ENCODE measurements around the gene SPDEF.

The SPDEF gene

DNA sequence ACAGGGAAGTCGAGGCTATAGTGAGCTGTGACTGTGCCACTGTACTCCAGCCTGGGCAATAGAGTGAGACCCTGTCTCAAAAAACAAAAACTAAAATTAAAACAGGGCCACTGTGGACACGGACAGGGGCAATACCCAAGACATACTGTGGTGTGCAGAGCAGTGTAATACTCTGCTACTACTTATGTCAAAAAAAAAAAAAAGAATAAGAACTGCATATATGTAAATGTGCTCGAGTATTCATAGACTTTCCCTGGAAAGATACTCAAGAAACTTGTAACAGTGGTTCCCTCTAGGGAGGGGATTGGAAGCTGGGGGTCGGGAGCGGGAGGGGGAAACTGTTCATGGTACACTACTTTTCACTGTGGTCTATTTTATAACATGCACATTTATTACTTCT, 15.9 kb downstream of the SPDEF start:
- WGBS: 57% methylated on average over 2 of the region's 5 CpGs
- no peak overlapping the region for H2BK12ac ChIP-seq (ENCODE audit: low read length in 2 of 2)

DNA sequence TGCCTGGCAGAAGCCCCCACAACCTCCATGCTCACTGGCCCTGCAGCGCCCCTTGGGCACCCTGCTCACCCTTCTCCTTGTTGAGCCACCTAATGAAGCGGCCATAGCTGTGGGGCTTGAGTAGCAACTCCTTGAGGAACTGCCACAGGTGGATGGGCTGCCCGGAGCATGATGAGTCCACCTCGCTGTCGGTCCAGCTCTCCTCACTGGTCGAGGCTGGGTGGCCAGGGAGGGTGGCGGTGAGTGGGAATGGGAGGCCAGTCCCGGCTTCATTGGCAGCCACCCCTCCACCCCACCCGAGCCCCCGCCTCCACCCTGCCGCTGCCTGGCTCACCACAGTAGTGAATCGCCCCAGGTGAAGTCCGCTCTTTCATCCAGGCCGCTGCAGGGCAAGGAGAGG, 16.9 kb downstream of the SPDEF start:
- DNase-seq: no peak
- H3K18ac ChIP-seq (ENCODE audit: low read depth in 1 of 2, low read length in 2 of 2): no peak overlapping the region
- WGBS: 84% methylated on average over 10 of the region's 14 CpGs
- H2BK5ac ChIP-seq (ENCODE audit: low read depth, low read length, poor library complexity, severe bottlenecking): no peak overlapping the region
- H3K4me1 ChIP-seq (ENCODE audit: control insufficient read depth, insufficient read depth, low read depth, low read length): peaks cover 13% of the 10 kb centered on the region
- peaks cover 0 to 19% of the 10 kb centered on the region in 2 experiments for H3K27me3 ChIP-seq (ENCODE audit: control insufficient read depth in 1 of 2, insufficient read depth in 1 of 2, low read length in 2 of 2)
- H4K8ac ChIP-seq (ENCODE audit: low read length): no peak overlapping the region
- H2BK120ac ChIP-seq (ENCODE audit: low read depth, low read length): no peak overlapping the region
- H2AFZ ChIP-seq (ENCODE audit: low read depth, low read length): no peak overlapping the region
- H3K79me1 ChIP-seq (replicated peaks; ENCODE audit: low read length, poor library complexity, severe bottlenecking): no peaks in the 10 kb centered on the region
- H2BK15ac ChIP-seq (ENCODE audit: low read depth, poor library complexity, severe bottlenecking): no peak overlapping the region
- no peaks in the 10 kb centered on the region for H3K9me3 ChIP-seq (ENCODE audit: control insufficient read depth, low read length)
- H3K36me3 ChIP-seq (ENCODE audit: control insufficient read depth in 1 of 2, insufficient read depth in 2 of 2, low read depth in 1 of 2, low read length in 2 of 2): no peaks in the 10 kb centered on the region
- no peak overlapping the region for H3K14ac ChIP-seq (ENCODE audit: low read length in 2 of 2)
- no peak overlapping the region for H3K4ac ChIP-seq (ENCODE audit: low read depth in 1 of 2, low read length in 2 of 2)
- H3K27ac ChIP-seq (ENCODE audit: low read length, poor library complexity, severe bottlenecking): no peak overlapping the region
- H3K9ac ChIP-seq (ENCODE audit: low read length): no peak overlapping the region
- H3K23ac ChIP-seq (ENCODE audit: low read length in 2 of 2): no peak overlapping the region
- no peak overlapping the region for H2BK12ac ChIP-seq (ENCODE audit: low read length in 2 of 2)
- no peak overlapping the region for H4K91ac ChIP-seq (ENCODE audit: low read length)
- H2AK5ac ChIP-seq (ENCODE audit: low read length, severe bottlenecking): no peak overlapping the region
- H3K4me3 ChIP-seq (ENCODE audit: insufficient read depth in 1 of 2, low read depth in 1 of 2, low read length in 2 of 2): no peak overlapping the region
- H3K4me2 ChIP-seq (ENCODE audit: low read length, poor library complexity, severe bottlenecking): no peak overlapping the region

More for the DNA sequence above, 15.9 kb downstream of the SPDEF start:
- Histone ChIP-seq H3K79me1 (replicated peaks; ENCODE audit: low read length, poor library complexity, severe bottlenecking) (no peaks in the 10 kb centered on the region), H3K23ac (ENCODE audit: low read length in 2 of 2) (no peak overlapping the region), H3K4me3 (ENCODE audit: insufficient read depth in 1 of 2, low read depth in 1 of 2, low read length in 2 of 2) (no peak overlapping the region), H3K14ac (ENCODE audit: low read length in 2 of 2) (no peak overlapping the region), H3K27ac (ENCODE audit: low read length, poor library complexity, severe bottlenecking) (no peak overlapping the region), H4K8ac (ENCODE audit: low read length) (no peak overlapping the region), H3K4me1 (ENCODE audit: control insufficient read depth, insufficient read depth, low read depth, low read length) (peaks cover 16% of the 10 kb centered on the region), H3K27me3 (ENCODE audit: control insufficient read depth in 1 of 2, insufficient read depth in 1 of 2, low read length in 2 of 2) (peaks cover 0 to 19% of the 10 kb centered on the region in 2 experiments), H3K4me2 (ENCODE audit: low read length, poor library complexity, severe bottlenecking) (no peak overlapping the region), H2AK5ac (ENCODE audit: low read length, severe bottlenecking) (no peak overlapping the region), H3K18ac (ENCODE audit: low read depth in 1 of 2, low read length in 2 of 2) (no peak overlapping the region), H4K91ac (ENCODE audit: low read length) (no peak overlapping the region), H2AFZ (ENCODE audit: low read depth, low read length) (no peak overlapping the region), H2BK120ac (ENCODE audit: low read depth, low read length) (no peak overlapping the region), H3K4ac (ENCODE audit: low read depth in 1 of 2, low read length in 2 of 2) (no peak overlapping the region), H3K9me3 (ENCODE audit: control insufficient read depth, low read length) (no peaks in the 10 kb centered on the region), H2BK5ac (ENCODE audit: low read depth, low read length, poor library complexity, severe bottlenecking) (no peak overlapping the region), H3K36me3 (ENCODE audit: control insufficient read depth in 1 of 2, insufficient read depth in 2 of 2, low read depth in 1 of 2, low read length in 2 of 2) (no peaks in the 10 kb centered on the region), H3K9ac (ENCODE audit: low read length) (no peak overlapping the region), H2BK15ac (ENCODE audit: low read depth, poor library complexity, severe bottlenecking) (no peak overlapping the region)
- no peak for DNase-seq

DNA sequence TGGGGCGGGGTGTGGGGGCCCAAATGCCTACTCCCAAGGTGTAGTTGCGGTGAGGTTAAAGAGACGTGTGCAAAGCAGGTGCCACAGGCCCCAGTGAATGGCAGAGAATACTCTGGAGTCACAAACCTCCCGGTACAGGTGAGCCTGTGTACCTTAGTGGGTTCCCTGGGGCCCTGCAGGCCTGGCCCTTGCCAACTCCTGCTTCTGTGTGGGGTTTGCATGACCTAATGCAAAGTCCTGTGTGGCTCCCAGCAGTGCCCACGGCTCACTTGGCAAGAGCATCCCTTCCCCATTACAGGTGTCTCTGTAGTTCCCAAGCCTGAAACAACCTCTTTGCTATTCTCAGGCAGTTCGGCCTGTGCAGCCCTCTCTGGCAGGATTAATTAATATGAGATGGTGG, 17.5 kb downstream of the SPDEF start:
- Histone ChIP-seq H3K4me2 (ENCODE audit: low read length, poor library complexity, severe bottlenecking) (no peak overlapping the region), H3K23ac (ENCODE audit: low read length in 2 of 2) (no peak overlapping the region), H4K8ac (ENCODE audit: low read length) (no peak overlapping the region), H3K9me3 (ENCODE audit: control insufficient read depth, low read length) (no peaks in the 10 kb centered on the region), H3K27me3 (ENCODE audit: control insufficient read depth in 1 of 2, insufficient read depth in 1 of 2, low read length in 2 of 2) (peaks cover 0 to 23% of the 10 kb centered on the region in 2 experiments), H3K4ac (ENCODE audit: low read depth in 1 of 2, low read length in 2 of 2) (no peak overlapping the region), H2BK5ac (ENCODE audit: low read depth, low read length, poor library complexity, severe bottlenecking) (no peak overlapping the region), H3K27ac (ENCODE audit: low read length, poor library complexity, severe bottlenecking) (no peak overlapping the region), H3K79me1 (replicated peaks; ENCODE audit: low read length, poor library complexity, severe bottlenecking) (no peaks in the 10 kb centered on the region), H2BK120ac (ENCODE audit: low read depth, low read length) (no peak overlapping the region), H2BK15ac (ENCODE audit: low read depth, poor library complexity, severe bottlenecking) (no peak overlapping the region), H3K14ac (ENCODE audit: low read length in 2 of 2) (no peak overlapping the region), H2AFZ (ENCODE audit: low read depth, low read length) (no peak overlapping the region), H3K4me1 (ENCODE audit: control insufficient read depth, insufficient read depth, low read depth, low read length) (peaks cover 7% of the 10 kb centered on the region), H3K4me3 (ENCODE audit: insufficient read depth in 1 of 2, low read depth in 1 of 2, low read length in 2 of 2) (no peak overlapping the region), H3K9ac (ENCODE audit: low read length) (no peak overlapping the region), H3K18ac (ENCODE audit: low read depth in 1 of 2, low read length in 2 of 2) (no peak overlapping the region), H4K91ac (ENCODE audit: low read length) (no peak overlapping the region), H2AK5ac (ENCODE audit: low read length, severe bottlenecking) (no peak overlapping the region), H2BK12ac (ENCODE audit: low read length in 2 of 2) (no peak overlapping the region), H3K36me3 (ENCODE audit: control insufficient read depth in 1 of 2, insufficient read depth in 2 of 2, low read depth in 1 of 2, low read length in 2 of 2) (no peaks in the 10 kb centered on the region)
- WGBS: 93% methylated on average over 6 of the region's 6 CpGs
- DNase-seq: no peak

DNA sequence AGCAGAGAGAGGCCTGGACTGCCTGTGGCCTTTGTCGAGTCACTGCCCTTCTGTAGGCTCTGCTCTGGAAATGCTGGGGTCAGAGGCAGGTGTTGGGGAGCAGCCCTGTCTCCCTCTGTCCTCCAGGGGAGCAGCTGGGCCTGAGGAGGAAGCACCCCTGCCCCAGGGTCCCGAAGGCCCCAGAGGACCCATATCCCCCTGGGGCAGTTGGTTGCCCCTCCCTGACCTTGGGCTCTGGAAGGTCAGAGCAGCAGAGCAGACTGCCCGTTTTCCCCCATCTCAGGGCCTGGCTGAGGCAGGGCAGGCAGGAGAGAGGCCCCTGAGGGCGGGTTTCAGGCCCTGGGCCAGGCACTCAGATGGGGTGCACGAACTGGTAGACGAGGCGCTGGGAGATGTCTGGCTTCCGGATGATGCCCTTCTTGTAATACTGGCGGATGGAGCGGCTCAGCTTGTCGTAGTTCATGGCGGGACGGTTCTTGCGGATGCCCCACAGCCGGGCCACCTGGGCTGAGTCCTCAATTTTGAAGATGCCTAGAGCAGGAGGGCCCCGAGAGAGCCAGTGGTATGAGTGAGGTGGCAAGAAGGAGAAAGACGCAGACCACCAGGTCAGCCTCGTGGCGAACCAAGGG, 18.1 kb downstream of the SPDEF start:
- H2BK120ac ChIP-seq (ENCODE audit: low read depth, low read length): no peak overlapping the region
- no peak overlapping the region for H2BK15ac ChIP-seq (ENCODE audit: low read depth, poor library complexity, severe bottlenecking)
- no peak overlapping the region for H3K23ac ChIP-seq (ENCODE audit: low read length in 2 of 2)
- no peak overlapping the region for H3K4me3 ChIP-seq (ENCODE audit: insufficient read depth in 1 of 2, low read depth in 1 of 2, low read length in 2 of 2)
- no peak overlapping the region for H2AK5ac ChIP-seq (ENCODE audit: low read length, severe bottlenecking)
- no peak overlapping the region for H2AFZ ChIP-seq (ENCODE audit: low read depth, low read length)
- H3K9ac ChIP-seq (ENCODE audit: low read length): no peak overlapping the region
- no peaks in the 10 kb centered on the region for H3K79me1 ChIP-seq (replicated peaks; ENCODE audit: low read length, poor library complexity, severe bottlenecking)
- H3K27ac ChIP-seq (ENCODE audit: low read length, poor library complexity, severe bottlenecking): no peak overlapping the region
- H3K4me2 ChIP-seq (ENCODE audit: low read length, poor library complexity, severe bottlenecking): no peak overlapping the region
- H2BK12ac ChIP-seq (ENCODE audit: low read length in 2 of 2): no peak overlapping the region
- no peak overlapping the region for H2BK5ac ChIP-seq (ENCODE audit: low read depth, low read length, poor library complexity, severe bottlenecking)
- H4K8ac ChIP-seq (ENCODE audit: low read length): no peak overlapping the region
- no peak overlapping the region for H3K18ac ChIP-seq (ENCODE audit: low read depth in 1 of 2, low read length in 2 of 2)
- H3K36me3 ChIP-seq (ENCODE audit: control insufficient read depth in 1 of 2, insufficient read depth in 2 of 2, low read depth in 1 of 2, low read length in 2 of 2): no peaks in the 10 kb centered on the region
- H3K27me3 ChIP-seq (ENCODE audit: control insufficient read depth in 1 of 2, insufficient read depth in 1 of 2, low read length in 2 of 2): peaks cover 0 to 27% of the 10 kb centered on the region in 2 experiments
- 91% methylated on average over 19 of the region's 19 CpGs for WGBS
- no peaks in the 10 kb centered on the region for H3K9me3 ChIP-seq (ENCODE audit: control insufficient read depth, low read length)
- no peak overlapping the region for H3K14ac ChIP-seq (ENCODE audit: low read length in 2 of 2)
- DNase-seq: no peak
- H4K91ac ChIP-seq (ENCODE audit: low read length): peak overlapping the region; percentile 30
- H3K4ac ChIP-seq (ENCODE audit: low read depth in 1 of 2, low read length in 2 of 2): no peak overlapping the region
- peaks cover 3% of the 10 kb centered on the region for H3K4me1 ChIP-seq (ENCODE audit: control insufficient read depth, insufficient read depth, low read depth, low read length)
